ENCODE results near the gene PRAMEF1. TPM values are rescaled to one million over a fixed set of nuclear protein-coding genes. Genes with fewer than 3 reads are reported as not detected.

PRAMEF1 gene
- total RNA-seq, 1 donor from 2014 or later = not detected

GRCh38 chr1:12762766-12763165 is 28.4 kb upstream of the PRAMEF1 start:
- H3K4me1 Mint-ChIP-seq = peaks cover 18% of the 10 kb centered on the region
- TF ChIP-seq, protein P1, sequence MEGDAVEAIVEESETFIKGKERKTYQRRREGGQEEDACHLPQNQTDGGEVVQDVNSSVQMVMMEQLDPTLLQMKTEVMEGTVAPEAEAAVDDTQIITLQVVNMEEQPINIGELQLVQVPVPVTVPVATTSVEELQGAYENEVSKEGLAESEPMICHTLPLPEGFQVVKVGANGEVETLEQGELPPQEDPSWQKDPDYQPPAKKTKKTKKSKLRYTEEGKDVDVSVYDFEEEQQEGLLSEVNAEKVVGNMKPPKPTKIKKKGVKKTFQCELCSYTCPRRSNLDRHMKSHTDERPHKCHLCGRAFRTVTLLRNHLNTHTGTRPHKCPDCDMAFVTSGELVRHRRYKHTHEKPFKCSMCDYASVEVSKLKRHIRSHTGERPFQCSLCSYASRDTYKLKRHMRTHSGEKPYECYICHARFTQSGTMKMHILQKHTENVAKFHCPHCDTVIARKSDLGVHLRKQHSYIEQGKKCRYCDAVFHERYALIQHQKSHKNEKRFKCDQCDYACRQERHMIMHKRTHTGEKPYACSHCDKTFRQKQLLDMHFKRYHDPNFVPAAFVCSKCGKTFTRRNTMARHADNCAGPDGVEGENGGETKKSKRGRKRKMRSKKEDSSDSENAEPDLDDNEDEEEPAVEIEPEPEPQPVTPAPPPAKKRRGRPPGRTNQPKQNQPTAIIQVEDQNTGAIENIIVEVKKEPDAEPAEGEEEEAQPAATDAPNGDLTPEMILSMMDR (IDR thresholded peaks at IDR 0.05; ENCODE audit: unreplicated experiment) = no peak

GRCh38 chr1:12763479-12763878 is 27.7 kb upstream of the PRAMEF1 start:
- TF ChIP-seq, protein P1 (IDR thresholded peaks at IDR 0.05; ENCODE audit: unreplicated experiment) = no peak
- DNase-seq (ENCODE audit: low spot score in 2 of 2, unreplicated experiment in 2 of 2) = no peak
- Mint-ChIP-seq H3K4me3 (no peak overlapping the region), H3K4me1 (peaks cover 18% of the 10 kb centered on the region), H3K27me3 (ENCODE audit: low read depth) (peaks cover 19% of the 10 kb centered on the region), H3K9me3 (peaks cover 12% of the 10 kb centered on the region), H3K27ac (no peak overlapping the region), H3K36me3 (no peaks in the 10 kb centered on the region)

More at GRCh38 chr1:12762766-12763165, 28.4 kb upstream of the PRAMEF1 start:
- no peak for DNase-seq (ENCODE audit: low spot score in 2 of 2, unreplicated experiment in 2 of 2)
- peaks cover 21% of the 10 kb centered on the region for H3K27me3 Mint-ChIP-seq (ENCODE audit: low read depth)
- no peaks in the 10 kb centered on the region for H3K36me3 Mint-ChIP-seq
- H3K27ac Mint-ChIP-seq = no peak overlapping the region
- H3K9me3 Mint-ChIP-seq = peaks cover 11% of the 10 kb centered on the region
- no peak overlapping the region for H3K4me3 Mint-ChIP-seq

- Mint-ChIP-seq H3K4me1 (peaks cover 18% of the 10 kb centered on the region), H3K27me3 (ENCODE audit: low read depth) (peaks cover 19% of the 10 kb centered on the region), H3K27ac (no peak overlapping the region), H3K9me3 (peaks cover 12% of the 10 kb centered on the region), H3K36me3 (no peaks in the 10 kb centered on the region), H3K4me3 (no peak overlapping the region)
- no peak for DNase-seq (ENCODE audit: low spot score in 2 of 2, unreplicated experiment in 2 of 2)
- TF ChIP-seq, protein P1 (IDR thresholded peaks at IDR 0.05; ENCODE audit: unreplicated experiment) = no peak
Observed at GRCh38 chr1:12764016-12764415, 27.2 kb upstream of the PRAMEF1 start.

DNA sequence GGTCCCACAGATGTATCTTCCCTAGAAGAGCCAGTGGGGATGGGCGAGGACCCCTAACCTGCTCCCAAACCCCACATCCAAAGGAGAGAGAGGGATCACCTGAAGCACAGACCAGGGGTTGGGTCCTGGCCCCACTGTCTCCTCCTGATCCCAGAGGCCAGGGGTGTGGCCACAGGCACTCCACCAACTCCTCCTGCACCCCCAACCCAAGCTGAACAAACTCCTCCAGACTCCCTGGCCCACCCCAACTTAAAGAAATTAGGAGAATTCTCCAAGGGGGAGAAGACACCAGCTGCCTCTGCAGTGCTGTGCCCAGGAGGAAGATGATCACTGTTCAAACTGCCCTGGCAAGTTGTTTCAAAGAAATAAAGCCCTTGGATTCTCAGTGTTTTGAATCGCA is 22.2 kb upstream of the PRAMEF1 start:
- TF ChIP-seq, protein P1 (IDR thresholded peaks at IDR 0.05; ENCODE audit: unreplicated experiment) = no peak
- no peak overlapping the region for H3K27ac Mint-ChIP-seq
- no peak overlapping the region for H3K4me3 Mint-ChIP-seq
- H3K4me1 Mint-ChIP-seq = no peaks in the 10 kb centered on the region
- H3K27me3 Mint-ChIP-seq (ENCODE audit: low read depth) = peaks cover 14% of the 10 kb centered on the region
- H3K9me3 Mint-ChIP-seq = peaks cover 23% of the 10 kb centered on the region
- H3K36me3 Mint-ChIP-seq = no peaks in the 10 kb centered on the region
- DNase-seq (ENCODE audit: low spot score in 2 of 2, unreplicated experiment in 2 of 2) = no peak

DNA sequence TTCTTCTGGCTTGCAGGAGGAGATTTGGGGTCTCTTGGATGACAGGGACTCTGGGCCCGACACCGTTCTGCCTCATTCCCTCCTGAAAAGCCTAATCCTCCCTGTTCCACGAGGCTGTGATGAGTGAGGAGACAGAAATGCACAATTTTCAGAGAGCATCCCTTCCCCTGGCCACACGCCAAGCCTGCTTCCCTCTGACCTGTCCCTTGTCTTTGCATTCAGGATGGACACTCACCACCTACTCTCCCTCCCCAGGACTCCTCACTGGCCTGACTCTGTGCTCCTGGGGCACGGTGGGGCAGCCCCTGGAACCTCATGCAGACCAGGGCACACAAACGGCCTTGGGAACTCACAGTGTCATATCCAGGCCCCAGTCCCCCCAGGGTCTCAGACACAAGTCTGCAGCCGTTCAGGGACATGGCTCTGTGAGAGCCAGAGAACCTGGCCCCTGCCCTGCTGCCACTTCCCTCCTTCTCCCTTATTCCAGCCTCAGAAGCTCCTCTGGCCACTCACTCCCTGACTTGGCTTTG is 21.2 kb upstream of the PRAMEF1 start:
- Mint-ChIP-seq H3K9me3 (peaks cover 26% of the 10 kb centered on the region), H3K4me1 (no peaks in the 10 kb centered on the region), H3K27ac (no peak overlapping the region), H3K27me3 (ENCODE audit: low read depth) (peaks cover 14% of the 10 kb centered on the region), H3K4me3 (no peak overlapping the region), H3K36me3 (no peaks in the 10 kb centered on the region)
- TF ChIP-seq, protein P1 (IDR thresholded peaks at IDR 0.05; ENCODE audit: unreplicated experiment) = no peak
- DNase-seq (ENCODE audit: low spot score in 2 of 2, unreplicated experiment in 2 of 2) = no peak

- H3K36me3 Mint-ChIP-seq = no peaks in the 10 kb centered on the region
- H3K4me3 Mint-ChIP-seq = no peak overlapping the region
- no peak overlapping the region for H3K27ac Mint-ChIP-seq
- TF ChIP-seq, protein P1 (IDR thresholded peaks at IDR 0.05; ENCODE audit: unreplicated experiment) = no peak
- peaks cover 26% of the 10 kb centered on the region for H3K9me3 Mint-ChIP-seq
- no peak for DNase-seq (ENCODE audit: low spot score in 2 of 2, unreplicated experiment in 2 of 2)
- no peaks in the 10 kb centered on the region for H3K4me1 Mint-ChIP-seq
- H3K27me3 Mint-ChIP-seq (ENCODE audit: low read depth) = peaks cover 14% of the 10 kb centered on the region
Observed at GRCh38 chr1:12770620-12771019, 20.6 kb upstream of the PRAMEF1 start.

All from mesothelial cell of epicardium (in vitro differentiated cells).